ENCODE data around the gene MDFIC.

The MDFIC gene

GRCh38 chr7:114942446-114943175, 20.7 kb downstream of the MDFIC start:
- H2AFZ ChIP-seq (ENCODE audit: low read length) = no peak overlapping the region
- H3K4me1 ChIP-seq (ENCODE audit: insufficient read depth, low read length, poor library complexity, severe bottlenecking) = no peaks in the 10 kb centered on the region
- no peak overlapping the region for H3K9ac ChIP-seq (ENCODE audit: low read depth, low read length, poor library complexity, severe bottlenecking)
- no peaks in the 10 kb centered on the region for H3K79me2 ChIP-seq (ENCODE audit: insufficient read depth, low read length)
- no peak overlapping the region for H3K4me2 ChIP-seq (ENCODE audit: low read depth, low read length, poor library complexity, severe bottlenecking)
- no peaks in the 10 kb centered on the region for H3K9me2 ChIP-seq (replicated peaks; ENCODE audit: low read depth, low read length)
- H3K27me3 ChIP-seq (ENCODE audit: insufficient read depth, low read length, poor library complexity, severe bottlenecking) = no peaks in the 10 kb centered on the region
- no peak overlapping the region for H3K4me3 ChIP-seq (ENCODE audit: low read length, poor library complexity, severe bottlenecking)
- H3K9me3 ChIP-seq (ENCODE audit: insufficient read depth, low read depth, low read length) = no peaks in the 10 kb centered on the region
- TF ChIP-seq EZH2phosphoT487 (IDR thresholded peaks at IDR 0.05; ENCODE audit: borderline replicate concordance) = no peak
- TF ChIP-seq CTCF (conservative IDR thresholded peaks at IDR 0.05; ENCODE audit: low read length) = no peak
- no peaks in the 10 kb centered on the region for H3K36me3 ChIP-seq (ENCODE audit: insufficient read depth, low read length)
- H4K20me1 ChIP-seq (ENCODE audit: insufficient read depth, low read length, poor library complexity, severe bottlenecking) = no peaks in the 10 kb centered on the region
- no peaks in the 10 kb centered on the region for H3F3A ChIP-seq (ENCODE audit: low read depth)

- TF ChIP-seq EZH2phosphoT487 (IDR thresholded peaks at IDR 0.05; ENCODE audit: borderline replicate concordance) (no peak), CTCF (conservative IDR thresholded peaks at IDR 0.05; ENCODE audit: low read length) (no peak)
- H3K9me3 ChIP-seq (ENCODE audit: insufficient read depth, low read depth, low read length) = no peaks in the 10 kb centered on the region
- H3K4me3 ChIP-seq (ENCODE audit: low read length, poor library complexity, severe bottlenecking) = no peak overlapping the region
- no peak overlapping the region for H2AFZ ChIP-seq (ENCODE audit: low read length)
- H4K20me1 ChIP-seq (ENCODE audit: insufficient read depth, low read length, poor library complexity, severe bottlenecking) = no peaks in the 10 kb centered on the region
- no peak overlapping the region for H3K4me2 ChIP-seq (ENCODE audit: low read depth, low read length, poor library complexity, severe bottlenecking)
- no peaks in the 10 kb centered on the region for H3K27me3 ChIP-seq (ENCODE audit: insufficient read depth, low read length, poor library complexity, severe bottlenecking)
- H3K9ac ChIP-seq (ENCODE audit: low read depth, low read length, poor library complexity, severe bottlenecking) = no peak overlapping the region
- H3K4me1 ChIP-seq (ENCODE audit: insufficient read depth, low read length, poor library complexity, severe bottlenecking) = no peaks in the 10 kb centered on the region
- H3F3A ChIP-seq (ENCODE audit: low read depth) = no peaks in the 10 kb centered on the region
- no peaks in the 10 kb centered on the region for H3K36me3 ChIP-seq (ENCODE audit: insufficient read depth, low read length)
- H3K79me2 ChIP-seq (ENCODE audit: insufficient read depth, low read length) = no peaks in the 10 kb centered on the region
- no peaks in the 10 kb centered on the region for H3K9me2 ChIP-seq (replicated peaks; ENCODE audit: low read depth, low read length)
Measured at GRCh38 chr7:114943530-114943929, 21.6 kb downstream of the MDFIC start.

GRCh38 chr7:114943953-114944744, 22.3 kb downstream of the MDFIC start:
- TF ChIP-seq EZH2phosphoT487 (IDR thresholded peaks at IDR 0.05; ENCODE audit: borderline replicate concordance) (no peak), CTCF (conservative IDR thresholded peaks at IDR 0.05; ENCODE audit: low read length) (no peak)
- Histone ChIP-seq H4K20me1 (ENCODE audit: insufficient read depth, low read length, poor library complexity, severe bottlenecking) (no peaks in the 10 kb centered on the region), H3K4me3 (ENCODE audit: low read length, poor library complexity, severe bottlenecking) (no peak overlapping the region), H2AFZ (ENCODE audit: low read length) (no peak overlapping the region), H3K27me3 (ENCODE audit: insufficient read depth, low read length, poor library complexity, severe bottlenecking) (no peaks in the 10 kb centered on the region), H3K79me2 (ENCODE audit: insufficient read depth, low read length) (no peaks in the 10 kb centered on the region), H3K9me3 (ENCODE audit: insufficient read depth, low read depth, low read length) (no peaks in the 10 kb centered on the region), H3K4me1 (ENCODE audit: insufficient read depth, low read length, poor library complexity, severe bottlenecking) (no peaks in the 10 kb centered on the region), H3K36me3 (ENCODE audit: insufficient read depth, low read length) (no peaks in the 10 kb centered on the region), H3K9ac (ENCODE audit: low read depth, low read length, poor library complexity, severe bottlenecking) (no peak overlapping the region), H3F3A (ENCODE audit: low read depth) (no peaks in the 10 kb centered on the region), H3K4me2 (ENCODE audit: low read depth, low read length, poor library complexity, severe bottlenecking) (no peak overlapping the region), H3K9me2 (replicated peaks; ENCODE audit: low read depth, low read length) (no peaks in the 10 kb centered on the region)

Data from Loucy (cell line).